IMR-90 (cell line): ENCODE data around the gene OPCML. TPM values are rescaled to one million over a fixed set of nuclear protein-coding genes. Genes with fewer than 3 reads are reported as not detected.

ENCODE experiments used
- ATAC-seq: fragments of 200-7000 bp; cut with Tn5 transposase; 2 replicates; pipeline ENCODE4 v1.9.1; 2020; ENCODE audit warnings: low read depth, mild to moderate bottlenecking, moderate library complexity
- BruUV-seq: library from RNA; stranded (reverse); fragments of 400-500 nt; replicated peaks from 2 replicates; lab custom pipeline; 2021; lab: Mats Ljungman, UMichigan
- CTCF ChIA-PET: fragments of 300-600 bp; formaldehyde crosslinking; extraction: SDS; loops from one replicate; lab custom pipeline; 2021; ENCODE audit warnings: antibody characterized with exemption; lab: Yijun Ruan, JAX
- POLR2A ChIA-PET: fragments of 300-600 bp; sonication (Branson Sonifier 250); formaldehyde crosslinking; loops from one replicate; lab custom pipeline; 2022; ENCODE audit warnings: antibody characterized with exemption; ENCODE audit not compliant: unreplicated experiment; lab: Charles Lee
- DNase-seq: peaks from one replicate; pipeline ENCODE4 v3.0.0; 2013
- H2AFZ ChIP-seq: replicated peaks from 2 replicates; pipeline ENCODE3; 2013; ENCODE audit warnings: low read length, mild to moderate bottlenecking; ENCODE audit not compliant: poor library complexity
- H2AK5ac ChIP-seq: 2 replicates; pipeline ENCODE4 v1.6.1; 2013; ENCODE audit warnings: low read depth, low read length, inconsistent platforms
- H2AK9ac ChIP-seq: replicated peaks from 2 replicates; pipeline ENCODE3; 2013; ENCODE audit warnings: mild to moderate bottlenecking, low read depth, low read length, moderate library complexity; ENCODE audit not compliant: poor library complexity
- H2BK120ac ChIP-seq: 2 replicates; pipeline ENCODE4 v1.6.1; 2013; ENCODE audit warnings: low read depth, low read length, inconsistent platforms
- H2BK15ac ChIP-seq: 3 replicates; pipeline ENCODE4 v1.6.1; 2013; ENCODE audit warnings: low read depth, low read length, inconsistent platforms
- H2BK20ac ChIP-seq: 2 replicates; pipeline ENCODE4 v1.6.1; 2013; ENCODE audit warnings: low read depth, mild to moderate bottlenecking, inconsistent platforms, low read length, moderate library complexity
- H2BK5ac ChIP-seq: 2 replicates; pipeline ENCODE4 v1.6.1; 2013; ENCODE audit warnings: mild to moderate bottlenecking, low read depth, low read length, inconsistent platforms; ENCODE audit not compliant: poor library complexity, severe bottlenecking
- H3K14ac ChIP-seq: replicated peaks from 2 replicates; pipeline ENCODE4 v1.6.1; 2013; ENCODE audit warnings: low read depth, low read length, inconsistent platforms
- H3K18ac ChIP-seq: 2 replicates; pipeline ENCODE4 v1.6.1; 2013; ENCODE audit warnings: low read depth, low read length, control low read depth
- H3K23ac ChIP-seq: 2 replicates; pipeline ENCODE4 v1.6.1; 2013; ENCODE audit warnings: low read depth, low read length, inconsistent platforms
- H3K27ac ChIP-seq: 2 replicates; pipeline ENCODE4 v1.5.1; 2013; ENCODE audit warnings: mild to moderate bottlenecking, control low read depth, low read length; ENCODE audit not compliant: insufficient read depth
- H3K27me3 ChIP-seq: 2 replicates; pipeline ENCODE4 v1.6.1; 2013; ENCODE audit warnings: low read length; ENCODE audit not compliant: control insufficient read depth, insufficient read depth
- H3K36me3 ChIP-seq: 2 replicates; pipeline ENCODE4 v1.6.1; 2013; ENCODE audit warnings: low read length, mixed read lengths; ENCODE audit not compliant: control insufficient read depth, insufficient read depth
- H3K4ac ChIP-seq: 2 replicates; pipeline ENCODE4 v1.6.1; 2013; ENCODE audit warnings: low read depth, low read length, inconsistent platforms
- H3K4me1 ChIP-seq: 2 replicates; pipeline ENCODE4 v1.6.1; 2013; ENCODE audit warnings: low read length, mixed read lengths; ENCODE audit not compliant: control insufficient read depth, insufficient read depth
- H3K4me2 ChIP-seq: 2 replicates; pipeline ENCODE4 v1.6.1; 2013; ENCODE audit warnings: low read depth, mild to moderate bottlenecking, control low read depth, low read length, moderate library complexity
- H3K4me3 ChIP-seq: 2 replicates; pipeline ENCODE4 v1.5.1; 2013; ENCODE audit warnings: low read depth, mild to moderate bottlenecking, control low read depth, low read length, moderate library complexity; ENCODE audit not compliant: insufficient read depth
- H3K56ac ChIP-seq: 2 replicates; pipeline ENCODE4 v1.6.1; 2013; ENCODE audit warnings: low read length, inconsistent platforms; ENCODE audit not compliant: insufficient read depth; ENCODE audit errors: extremely low read depth
- H3K79me1 ChIP-seq, 2 experiments: 2 replicates each; pipeline ENCODE4 v1.6.1; 2013; ENCODE audit warnings: low read length in 2 of 2, inconsistent platforms in 1 of 2, low read depth in 1 of 2
- H3K9ac ChIP-seq: 2 replicates; pipeline ENCODE4 v1.6.1; 2013; ENCODE audit warnings: low read depth, low read length, control low read depth
- H3K9me1 ChIP-seq: 2 replicates; pipeline ENCODE4 v1.6.1; 2013; ENCODE audit warnings: low read length, inconsistent platforms; ENCODE audit not compliant: insufficient read depth
- H3K9me3 ChIP-seq: 2 replicates; pipeline ENCODE4 v1.6.1; 2013; ENCODE audit warnings: low read length; ENCODE audit not compliant: control insufficient read depth, insufficient read depth
- H4K20me1 ChIP-seq: 2 replicates; pipeline ENCODE4 v1.6.1; 2013; ENCODE audit warnings: low read length, inconsistent platforms; ENCODE audit not compliant: insufficient read depth
- H4K5ac ChIP-seq: 2 replicates; pipeline ENCODE4 v1.6.1; 2013; ENCODE audit warnings: mild to moderate bottlenecking, low read depth, low read length, control low read depth
- H4K8ac ChIP-seq, 2 experiments: 2 replicates each; pipeline ENCODE4 v1.6.1; 2013; ENCODE audit warnings: low read depth in 2 of 2, low read length in 2 of 2, control low read depth in 1 of 2, inconsistent platforms in 1 of 2
- H4K91ac ChIP-seq: 2 replicates; pipeline ENCODE4 v1.6.1; 2013; ENCODE audit warnings: low read depth, low read length, inconsistent platforms; ENCODE audit not compliant: insufficient read depth
- CTCF ChIP-seq: conservative IDR thresholded peaks from 2 replicates; pipeline ENCODE4 v1.5.1; 2012; ENCODE audit warnings: mild to moderate bottlenecking, low read depth, low read length, improper control_type of control experiment
- ELK1 ChIP-seq: fragments of 150-350 bp; IDR thresholded peaks from 2 replicates; pipeline ENCODE4 v1.6.1; 2016; ENCODE audit warnings: low read depth, mild to moderate bottlenecking, low read length, moderate library complexity, borderline replicate concordance
- NFE2L2 ChIP-seq: fragments of 150-350 bp; IDR thresholded peaks from 2 replicates; pipeline ENCODE4 v1.6.1; 2016; ENCODE audit warnings: low read depth, mild to moderate bottlenecking, low read length
- POLR2A ChIP-seq: IDR thresholded peaks from 2 replicates; pipeline ENCODE4 v1.6.1; 2012; ENCODE audit warnings: mild to moderate bottlenecking, low read depth, low read length
- RAD21 ChIP-seq: IDR thresholded peaks from 2 replicates; pipeline ENCODE4 v1.6.1; 2012; ENCODE audit warnings: low read length, improper control_type of control experiment
- RFX5 ChIP-seq: IDR thresholded peaks from 2 replicates; pipeline ENCODE4 v1.8.0; 2012; ENCODE audit warnings: low read depth, mild to moderate bottlenecking, low read length, moderate library complexity
- SMC3 ChIP-seq: fragments of 150-350 bp; IDR thresholded peaks from 2 replicates; pipeline ENCODE4 v1.6.1; 2016; ENCODE audit warnings: low read depth, mild to moderate bottlenecking, antibody characterized with exemption, low read length, moderate library complexity
- WGBS, 2 experiments: methylation state at CpG; one replicate each; pipeline versions ENCODE4 v1.1.5 to v1.1.7; 2013; ENCODE audit warnings: missing lambda C conversion rate in 2 of 2; ENCODE audit not compliant: insufficient read length in 1 of 2; ENCODE audit errors: extremely low coverage in 2 of 2; 5-methylcytosine and 5-hydroxymethylcytosine counted together
- dilution Hi-C: fragments of 300-500 bp; cut with HindIII; formaldehyde crosslinking; loops from one replicate; pipeline ENCODE4 v1.14.3; 2018; ENCODE audit warnings: low sequenced_read_pairs; ENCODE audit not compliant: unreplicated experiment
- in situ Hi-C: fragments of 300-500 bp; cut with MboI; formaldehyde crosslinking; loops from 3 replicates; pipeline ENCODE4 v1.14.3; 2019; ENCODE audit warnings: low sequenced_read_pairs, inconsistent platforms, mixed read lengths
- intact Hi-C: fragments of 100-400 bp; cut with micrococcal nuclease; formaldehyde crosslinking; loops from 2 replicates; pipeline ENCODE4 v1.10.0; 2022
- polyA plus RNA-seq, 3 experiments: library from polyadenylated mRNA; depleted of rRNA; stranded (reverse); fragments of >200 nt; gene quantifications; 2 replicates each; pipeline ENCODE4 v1.2.3, GENCODE V29; 2012; ENCODE audit warnings: low replicate concordance in 1 of 3
- total RNA-seq: library from RNA; depleted of rRNA; stranded (reverse); fragments of >200 nt; gene quantifications from 2 replicates; pipeline ENCODE4 v1.2.3, GENCODE V29; 2012
- TF ChIP-seq, protein P1 (sequence below): fragments of 150-350 bp; IDR thresholded peaks from 2 replicates; pipeline ENCODE4 v1.6.1; 2017; ENCODE audit warnings: mild to moderate bottlenecking, antibody characterized with exemption, low read length, low read depth

OPCML gene
- total and polyA plus RNA-seq, 2 of the 4 experiments (the other 2 are of a cell fraction) = under 0.01 to 2.6 TPM

DNA sequence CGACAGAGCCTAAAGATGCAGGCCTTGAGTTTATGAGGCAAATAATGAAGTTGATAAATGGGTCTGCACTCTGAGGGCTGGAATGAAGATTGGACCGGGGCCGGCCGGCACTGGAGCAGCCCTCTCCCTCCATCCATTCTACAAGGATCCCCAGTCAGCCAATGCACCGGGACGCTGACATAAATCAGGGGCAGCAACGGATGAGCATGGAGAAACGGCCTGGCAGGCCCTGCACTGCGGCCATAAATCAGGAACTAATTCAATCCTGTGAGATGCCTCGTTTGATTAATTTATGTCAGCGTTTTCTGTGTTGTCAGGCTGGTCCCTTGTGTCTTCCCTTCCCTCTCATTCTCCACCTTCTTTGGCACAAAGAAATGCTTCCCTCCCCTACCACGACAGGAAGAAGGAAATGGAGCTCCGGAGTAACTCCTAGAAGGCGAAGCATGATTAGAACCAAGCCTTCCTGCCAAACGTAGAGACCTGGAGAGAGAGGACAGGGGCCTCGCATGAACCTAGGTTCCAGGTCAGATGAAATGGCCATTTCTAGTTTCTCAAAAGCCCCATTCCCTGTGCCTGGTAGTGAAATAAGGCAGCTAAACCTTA is 358.4 kb downstream of the OPCML start:
- Histone ChIP-seq H3K4me1 (no peaks in the 10 kb centered on the region), H4K8ac (no peak overlapping the region), H4K91ac (no peak overlapping the region), H3K23ac (no peak overlapping the region), H3K79me1 (no peaks in the 10 kb centered on the region), H3K27me3 (no peaks in the 10 kb centered on the region), H2BK15ac (no peak overlapping the region), H3K18ac (no peak overlapping the region), H3K56ac (no peak overlapping the region), H3K4me2 (no peak overlapping the region), H2AK5ac (no peak overlapping the region), H3K14ac (no peak overlapping the region), H3K9me1 (no peaks in the 10 kb centered on the region), H3K36me3 (no peaks in the 10 kb centered on the region), H2BK120ac (no peak overlapping the region), H3K27ac (no peak overlapping the region), H2AK9ac (no peak overlapping the region), H3K9ac (no peak overlapping the region), H2AFZ (no peak overlapping the region), H3K4ac (no peak overlapping the region), H2BK20ac (no peak overlapping the region), H3K9me3 (peaks cover 23% of the 10 kb centered on the region), H4K5ac (no peak overlapping the region), H3K4me3 (no peak overlapping the region), H2BK5ac (no peak overlapping the region), H4K20me1 (no peaks in the 10 kb centered on the region)
- ChIA-PET CTCF (no interaction called here), POLR2A (no interaction called here)
- TF ChIP-seq RAD21 = no peak
- TF ChIP-seq ELK1 = no peak
- no peak for TF ChIP-seq NFE2L2
- no peak for TF ChIP-seq POLR2A
- TF ChIP-seq RFX5 = no peak
- no peak for TF ChIP-seq CTCF
- no peak for TF ChIP-seq SMC3
- TF ChIP-seq, protein P1, sequence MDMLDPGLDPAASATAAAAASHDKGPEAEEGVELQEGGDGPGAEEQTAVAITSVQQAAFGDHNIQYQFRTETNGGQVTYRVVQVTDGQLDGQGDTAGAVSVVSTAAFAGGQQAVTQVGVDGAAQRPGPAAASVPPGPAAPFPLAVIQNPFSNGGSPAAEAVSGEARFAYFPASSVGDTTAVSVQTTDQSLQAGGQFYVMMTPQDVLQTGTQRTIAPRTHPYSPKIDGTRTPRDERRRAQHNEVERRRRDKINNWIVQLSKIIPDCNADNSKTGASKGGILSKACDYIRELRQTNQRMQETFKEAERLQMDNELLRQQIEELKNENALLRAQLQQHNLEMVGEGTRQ = no peak
- DNase-seq (no peak), ATAC-seq (no peak)
- dilution Hi-C loops (no loop called here), intact Hi-C loops (no loop called here), in situ Hi-C loops (no loop called here)
- no TSS peak for BruUV-seq
- no CpG with 5 or more reads among the region's 16 CpGs for WGBS, 2 experiments
